Activated CD4-positive, alpha-beta T cell treated with anti-CD3 and anti-CD28 coated beads, Interleukin-2, amount 10 ng/mL, durations not matched to agents 7 days and 5 days (primary cell): Measurements from ENCODE around the gene GSPT1. TPM values are rescaled to one million over a fixed set of nuclear protein-coding genes. Genes with fewer than 3 reads are reported as not detected.
"Not testable (repeated sequence)": the region's sequence is repeated elsewhere in the genome, so short reads cannot be mapped to it uniquely, and the experiment has no call there.

Experiments
- CTCF ChIA-PET: fragments of 350-600 bp; sonication (Branson Sonifier 250); formaldehyde crosslinking; loops from one replicate; lab custom pipeline; 2021; ENCODE audit warnings: antibody characterized with exemption; lab: Charles Lee
- POLR2A ChIA-PET: fragments of 350-600 bp; sonication (Branson Sonifier 250); formaldehyde crosslinking; loops from one replicate; lab custom pipeline; 2021; ENCODE audit warnings: antibody characterized with exemption; lab: Charles Lee
- DNase-seq: peaks from one replicate; pipeline ENCODE4 v3.0.0-alpha.2; 2020
- H3K27ac Mint-ChIP-seq: one replicate; pipeline ENCODE4 v1.8.0; 2021; ENCODE audit warnings: mild to moderate bottlenecking, moderate library complexity, mixed read lengths
- H3K27me3 Mint-ChIP-seq: one replicate; pipeline ENCODE4 v1.8.0; 2021; ENCODE audit warnings: mixed read lengths
- H3K36me3 Mint-ChIP-seq: one replicate; pipeline ENCODE4 v1.8.0; 2021; ENCODE audit warnings: low read depth, mixed read lengths
- H3K4me1 Mint-ChIP-seq: one replicate; pipeline ENCODE4 v1.8.0; 2021; ENCODE audit warnings: mixed read lengths
- H3K4me3 Mint-ChIP-seq: one replicate; pipeline ENCODE4 v1.8.0; 2021; ENCODE audit warnings: mild to moderate bottlenecking, moderate library complexity, mixed read lengths
- H3K9me3 Mint-ChIP-seq: one replicate; pipeline ENCODE4 v1.8.0; 2021; ENCODE audit warnings: mixed read lengths
- total RNA-seq, 2 experiments: library from RNA; stranded (reverse); gene quantifications; one replicate each; pipeline ENCODE4 v1.2.3, GENCODE V29; 2021

The GSPT1 gene
- total RNA-seq, 2 experiments from 2014 or later: 110 to 126 TPM

GRCh38 chr16:11946433-11946832 is 30.7 kb upstream of the GSPT1 start:
- no peak overlapping the region for H3K4me3 Mint-ChIP-seq
- POLR2A ChIA-PET: no interaction called here
- H3K9me3 Mint-ChIP-seq: no peaks in the 10 kb centered on the region
- no peak for DNase-seq
- no peaks in the 10 kb centered on the region for H3K27me3 Mint-ChIP-seq
- no peaks in the 10 kb centered on the region for H3K36me3 Mint-ChIP-seq
- CTCF ChIA-PET: interaction anchor here (1.1 kb wide), 1 partner anchor 41 kb away, joined by 3 read pairs; no protein-coding TSS in a partner anchor
- H3K4me1 Mint-ChIP-seq: no peaks in the 10 kb centered on the region
- H3K27ac Mint-ChIP-seq: no peak overlapping the region

DNA sequence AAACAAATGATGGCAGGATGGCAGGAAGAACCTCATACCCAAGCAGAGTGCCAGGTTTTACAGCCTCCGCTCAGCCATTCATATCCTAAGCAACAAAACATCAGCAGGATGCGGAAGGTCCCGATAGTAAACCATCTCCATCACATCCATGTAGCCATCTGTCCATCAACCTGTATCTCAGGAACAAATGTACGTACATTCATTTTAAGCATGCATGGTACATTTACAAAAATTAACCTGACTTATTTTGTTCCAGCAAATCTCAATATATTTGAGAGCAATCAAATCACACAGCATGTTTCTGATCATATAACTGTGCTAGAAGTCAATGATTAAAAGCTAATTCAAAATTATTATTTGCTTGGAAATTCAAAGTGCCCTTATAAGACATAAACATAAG is 26.2 kb upstream of the GSPT1 start, which contains the start of gene NPIPB2:
Gene NPIPB2, minus strand, starts transcription at position 101 of the 400 bp plus-strand sequence. Its CDS starts 0 bp downstream, at position 101.
- H3K27ac Mint-ChIP-seq, POLR2A ChIA-PET, H3K36me3 Mint-ChIP-seq, DNase-seq, CTCF ChIA-PET, H3K4me1 Mint-ChIP-seq, H3K9me3 Mint-ChIP-seq, H3K4me3 Mint-ChIP-seq, H3K27me3 Mint-ChIP-seq: not testable (repeated sequence)

GRCh38 chr16:11927350-11927749 is 11.6 kb upstream of the GSPT1 start:
- CTCF ChIA-PET, H3K9me3 Mint-ChIP-seq, DNase-seq, H3K27me3 Mint-ChIP-seq, POLR2A ChIA-PET, H3K4me3 Mint-ChIP-seq, H3K27ac Mint-ChIP-seq, H3K4me1 Mint-ChIP-seq, H3K36me3 Mint-ChIP-seq: not testable (repeated sequence)

GRCh38 chr16:11924046-11924445 is 8.3 kb upstream of the GSPT1 start:
- POLR2A ChIA-PET, H3K4me3 Mint-ChIP-seq, H3K4me1 Mint-ChIP-seq, H3K36me3 Mint-ChIP-seq, DNase-seq, CTCF ChIA-PET, H3K9me3 Mint-ChIP-seq, H3K27ac Mint-ChIP-seq, H3K27me3 Mint-ChIP-seq: not testable (repeated sequence)

- H3K4me3 Mint-ChIP-seq: peak overlapping the region; percentile 88
- H3K27me3 Mint-ChIP-seq: peaks cover 7% of the 10 kb centered on the region
- H3K9me3 Mint-ChIP-seq: no peaks in the 10 kb centered on the region
- H3K4me1 Mint-ChIP-seq: peaks cover 28% of the 10 kb centered on the region
- ChIA-PET CTCF (interaction anchor here (1.7 kb wide), 1 partner anchor 119 kb away, joined by 6 read pairs; the partner anchor contains the start of gene ZC3H7A), POLR2A (no interaction called here)
- peak overlapping the region; percentile 94 for H3K27ac Mint-ChIP-seq
- H3K36me3 Mint-ChIP-seq: peaks cover 22% of the 10 kb centered on the region
- no peak for DNase-seq
Observed at GRCh38 chr16:11916524-11917285, 949 bp upstream of the GSPT1 start.

DNA sequence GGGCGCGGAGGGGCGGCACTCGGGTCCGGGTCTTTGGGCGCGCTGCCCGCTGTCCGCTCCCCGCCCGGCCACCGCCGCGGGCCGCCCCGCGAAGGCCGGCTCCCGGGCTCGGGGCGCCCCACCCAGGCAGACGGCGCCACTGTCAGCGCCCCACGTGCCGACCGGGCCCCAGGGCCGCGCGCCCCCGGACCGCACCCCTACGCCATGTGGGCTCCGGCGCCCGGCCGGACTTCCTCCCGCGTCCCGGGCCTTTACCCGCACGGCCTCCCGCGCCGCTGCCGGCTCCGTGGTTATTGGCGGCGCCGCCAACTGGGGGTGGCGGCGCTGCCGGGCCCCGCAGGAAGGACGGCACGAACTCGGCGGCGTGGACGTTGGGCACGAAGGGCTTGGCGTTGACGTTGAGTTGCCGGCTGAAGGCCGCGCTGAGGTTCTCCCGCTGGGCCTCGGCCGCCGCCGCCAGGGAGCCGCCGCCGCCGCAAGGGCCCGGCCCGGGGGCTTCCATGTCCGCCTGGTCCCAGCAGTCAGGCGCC is 577 bp downstream of the GSPT1 start:
- Mint-ChIP-seq H3K9me3 (no peaks in the 10 kb centered on the region), H3K27me3 (peaks cover 7% of the 10 kb centered on the region), H3K36me3 (peaks cover 27% of the 10 kb centered on the region), H3K4me3 (peak overlapping the region; percentile 88), H3K27ac (peak overlapping the region; percentile 97), H3K4me1 (peaks cover 39% of the 10 kb centered on the region)
- POLR2A ChIA-PET: no interaction called here
- CTCF ChIA-PET: interaction anchor here (1.7 kb wide), 1 partner anchor 118 kb away, joined by 6 read pairs; the partner anchor contains the start of gene ZC3H7A
- DNase-seq: peak; percentile 36

GRCh38 chr16:11914210-11915113 is 1.3 kb downstream of the GSPT1 start:
- H3K9me3 Mint-ChIP-seq: no peaks in the 10 kb centered on the region
- DNase-seq: peak; percentile 41
- POLR2A ChIA-PET: interaction anchor here (0.6 kb wide), 1 partner anchor 29 kb away, joined by 5 read pairs; no protein-coding TSS in a partner anchor
- peaks cover 44% of the 10 kb centered on the region for H3K4me1 Mint-ChIP-seq
- H3K4me3 Mint-ChIP-seq: peak overlapping the region; percentile 86
- H3K27ac Mint-ChIP-seq: peak overlapping the region; percentile 97
- peaks cover 5% of the 10 kb centered on the region for H3K27me3 Mint-ChIP-seq
- CTCF ChIA-PET: interaction anchor here (0.8 kb wide), 1 partner anchor 225 kb away, joined by 3 read pairs; no protein-coding TSS in a partner anchor
- peaks cover 28% of the 10 kb centered on the region for H3K36me3 Mint-ChIP-seq

DNA sequence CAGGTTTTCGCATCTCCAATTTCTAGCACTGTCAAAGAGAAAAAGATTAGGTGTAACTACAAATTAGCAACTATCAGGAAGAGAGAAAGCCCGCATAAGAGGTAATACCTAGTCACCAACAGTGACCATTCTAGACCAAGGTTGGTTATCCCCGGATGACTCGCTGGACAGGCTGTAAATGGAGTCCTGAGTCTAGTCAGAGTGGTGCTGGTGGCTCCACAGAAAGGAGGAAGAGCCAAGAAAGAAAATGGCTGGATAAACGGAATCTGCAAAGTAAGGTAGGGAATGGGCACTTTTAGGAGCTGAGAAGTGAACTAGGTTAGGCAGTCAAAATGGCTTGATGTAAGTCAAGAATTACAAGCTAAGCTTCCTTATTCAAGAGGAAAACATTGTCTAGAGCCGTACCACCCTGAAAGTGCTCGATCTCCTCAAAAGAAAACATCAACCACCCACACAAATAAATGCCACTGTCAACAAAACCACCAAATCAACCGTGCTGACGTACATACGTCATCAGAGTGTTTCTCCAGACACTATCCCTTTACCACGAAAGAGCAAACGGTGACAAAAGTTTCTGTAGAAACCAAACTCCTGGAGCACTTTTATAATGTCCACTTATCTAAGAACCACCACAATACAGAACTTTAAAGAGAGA is 2.2 kb downstream of the GSPT1 start:
- peaks cover 36% of the 10 kb centered on the region for H3K36me3 Mint-ChIP-seq
- H3K27me3 Mint-ChIP-seq: peaks cover 2% of the 10 kb centered on the region
- ChIA-PET POLR2A (interaction anchor here (0.6 kb wide), 1 partner anchor 28 kb away, joined by 5 read pairs; no protein-coding TSS in a partner anchor), CTCF (interaction anchor here (0.8 kb wide), 1 partner anchor 224 kb away, joined by 3 read pairs; no protein-coding TSS in a partner anchor)
- DNase-seq: peak; percentile 41
- H3K27ac Mint-ChIP-seq: peak overlapping the region; percentile 97
- H3K4me3 Mint-ChIP-seq: peak overlapping the region; percentile 86
- no peaks in the 10 kb centered on the region for H3K9me3 Mint-ChIP-seq
- H3K4me1 Mint-ChIP-seq: peaks cover 51% of the 10 kb centered on the region

GRCh38 chr16:11909653-11910545 is 5.9 kb downstream of the GSPT1 start:
- peaks cover 63% of the 10 kb centered on the region for H3K4me1 Mint-ChIP-seq
- no peak overlapping the region for H3K4me3 Mint-ChIP-seq
- no peaks in the 10 kb centered on the region for H3K27me3 Mint-ChIP-seq
- DNase-seq: no peak
- CTCF ChIA-PET: interaction anchor here (0.6 kb wide), 1 partner anchor 27 kb away, joined by 3 read pairs; no protein-coding TSS in a partner anchor
- POLR2A ChIA-PET: no interaction called here
- no peaks in the 10 kb centered on the region for H3K9me3 Mint-ChIP-seq
- peaks cover 46% of the 10 kb centered on the region for H3K36me3 Mint-ChIP-seq
- peak overlapping the region; percentile 41 for H3K27ac Mint-ChIP-seq

- CTCF ChIA-PET: no interaction called here
- Mint-ChIP-seq H3K4me1 (peaks cover 50% of the 10 kb centered on the region), H3K4me3 (no peak overlapping the region), H3K27ac (no peak overlapping the region), H3K27me3 (no peaks in the 10 kb centered on the region), H3K36me3 (peaks cover 35% of the 10 kb centered on the region), H3K9me3 (no peaks in the 10 kb centered on the region)
- no peak for DNase-seq
- POLR2A ChIA-PET: no interaction called here
Observed at GRCh38 chr16:11907160-11907970, 8.4 kb downstream of the GSPT1 start.

DNA sequence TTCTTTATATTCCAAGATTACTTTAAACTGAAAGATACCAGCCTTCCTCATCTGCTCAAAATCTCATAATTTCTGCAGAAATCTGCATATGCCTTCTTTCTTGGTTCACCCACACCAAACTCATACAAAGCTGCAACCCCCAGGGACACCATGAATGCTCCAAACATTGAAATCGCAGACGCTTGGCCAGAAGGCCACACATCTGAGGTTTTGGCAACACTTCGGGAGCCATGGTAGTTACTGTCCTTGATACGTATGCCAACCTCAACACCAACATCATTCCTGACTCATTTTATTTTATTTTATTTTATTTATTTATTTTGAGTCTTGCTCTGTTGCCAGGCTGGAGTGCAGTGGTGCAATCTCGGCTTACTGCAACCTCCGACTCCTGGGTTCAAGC is 11.8 kb downstream of the GSPT1 start:
- Mint-ChIP-seq H3K36me3 (peaks cover 23% of the 10 kb centered on the region), H3K9me3 (no peaks in the 10 kb centered on the region), H3K4me3 (no peak overlapping the region), H3K27me3 (no peaks in the 10 kb centered on the region), H3K4me1 (peaks cover 48% of the 10 kb centered on the region), H3K27ac (no peak overlapping the region)
- CTCF ChIA-PET: interaction anchor here (1.2 kb wide), 1 partner anchor 23 kb away, joined by 3 read pairs; no protein-coding TSS in a partner anchor
- DNase-seq: no peak
- POLR2A ChIA-PET: no interaction called here
